Prostate gland (tissue), 2 donors: ENCODE measurements around the gene OR2M2.

Experiments
- POLR2AphosphoS5 ChIP-seq: sonication (generic); formaldehyde crosslinking; IDR thresholded peaks from one replicate; pipeline ENCODE4 v1.6.1; 2017; ENCODE audit warnings: antibody characterized with exemption
- TF ChIP-seq, protein P1 (sequence below), 4 experiments: fragments of 200-600 bp in 2 of 4; fragments of 450-650 bp in 2 of 4; sonication (generic) in 2 of 4; IDR thresholded peaks; 1 replicate in 3 of 4; 2 replicates in 1 of 4; pipeline ENCODE4 v1.5.1; 2016 to 2019; ENCODE audit warnings: antibody characterized with exemption in 4 of 4, mild to moderate bottlenecking in 2 of 4, moderate library complexity in 2 of 4

DNA sequence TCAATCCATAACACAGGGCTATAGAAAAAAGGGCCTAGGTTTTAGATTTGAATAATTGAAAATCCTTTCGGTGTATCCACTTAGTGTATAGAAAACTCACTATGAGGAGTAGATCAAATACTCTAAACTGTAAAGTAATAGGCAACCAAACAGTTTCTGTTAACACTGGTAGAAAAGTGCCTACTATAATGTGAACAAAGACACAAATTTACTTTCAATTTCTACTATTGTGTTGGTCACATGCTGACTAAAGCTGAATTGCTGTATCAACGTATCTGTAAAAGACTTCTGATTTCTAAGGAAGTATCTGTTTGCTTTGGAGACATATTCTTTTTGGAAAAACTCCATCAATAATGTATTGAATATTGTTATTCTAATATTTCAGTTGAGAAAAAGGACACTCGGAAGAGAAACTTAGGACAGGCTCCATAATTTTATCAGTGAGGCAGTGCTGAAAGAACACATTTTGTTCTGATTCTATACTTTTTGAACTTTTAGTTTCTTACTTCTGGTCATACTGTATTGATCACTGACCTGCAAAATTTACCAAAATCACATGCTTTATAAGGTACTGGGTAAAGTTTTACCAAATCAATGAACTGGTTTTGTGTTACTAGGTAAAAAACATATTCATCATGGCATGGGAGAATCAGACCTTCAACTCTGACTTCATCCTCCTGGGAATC, 30.0 kb upstream of the OR2M2 start, which contains the start of gene OR2M5:
- TF ChIP-seq, protein P1, sequence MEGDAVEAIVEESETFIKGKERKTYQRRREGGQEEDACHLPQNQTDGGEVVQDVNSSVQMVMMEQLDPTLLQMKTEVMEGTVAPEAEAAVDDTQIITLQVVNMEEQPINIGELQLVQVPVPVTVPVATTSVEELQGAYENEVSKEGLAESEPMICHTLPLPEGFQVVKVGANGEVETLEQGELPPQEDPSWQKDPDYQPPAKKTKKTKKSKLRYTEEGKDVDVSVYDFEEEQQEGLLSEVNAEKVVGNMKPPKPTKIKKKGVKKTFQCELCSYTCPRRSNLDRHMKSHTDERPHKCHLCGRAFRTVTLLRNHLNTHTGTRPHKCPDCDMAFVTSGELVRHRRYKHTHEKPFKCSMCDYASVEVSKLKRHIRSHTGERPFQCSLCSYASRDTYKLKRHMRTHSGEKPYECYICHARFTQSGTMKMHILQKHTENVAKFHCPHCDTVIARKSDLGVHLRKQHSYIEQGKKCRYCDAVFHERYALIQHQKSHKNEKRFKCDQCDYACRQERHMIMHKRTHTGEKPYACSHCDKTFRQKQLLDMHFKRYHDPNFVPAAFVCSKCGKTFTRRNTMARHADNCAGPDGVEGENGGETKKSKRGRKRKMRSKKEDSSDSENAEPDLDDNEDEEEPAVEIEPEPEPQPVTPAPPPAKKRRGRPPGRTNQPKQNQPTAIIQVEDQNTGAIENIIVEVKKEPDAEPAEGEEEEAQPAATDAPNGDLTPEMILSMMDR (IDR thresholded peaks at IDR 0.05), result no peak
- TF ChIP-seq POLR2AphosphoS5, result no peak
